H9 (cell line): Measurements from ENCODE around the gene RBMS3. TPM values are rescaled to one million over a fixed set of nuclear protein-coding genes. Genes with fewer than 3 reads are reported as not detected.

Experiments used
- DNase-seq: peaks from one replicate; pipeline ENCODE4 v3.0.0-alpha.2; 2017
- H2AFZ ChIP-seq: one replicate; pipeline ENCODE4 v1.6.1; 2013; ENCODE audit warnings: mild to moderate bottlenecking, low read length, control low read depth, moderate library complexity
- H2AK5ac ChIP-seq: 2 replicates; pipeline ENCODE4 v1.6.1; 2013; ENCODE audit warnings: low read length, control low read depth, mixed read lengths; ENCODE audit not compliant: insufficient read length
- H2BK120ac ChIP-seq: one replicate; pipeline ENCODE4 v1.6.1; 2013; ENCODE audit warnings: low read depth, mild to moderate bottlenecking, low read length, control low read depth, inconsistent platforms; ENCODE audit not compliant: poor library complexity, severe bottlenecking
- H2BK12ac ChIP-seq: 2 replicates; pipeline ENCODE4 v1.6.1; 2013; ENCODE audit warnings: low read length, control low read depth, mixed read lengths, low read depth; ENCODE audit not compliant: insufficient read length
- H2BK15ac ChIP-seq: 2 replicates; pipeline ENCODE4 v1.6.1; 2013; ENCODE audit warnings: low read depth, low read length, control low read depth
- H2BK20ac ChIP-seq: one replicate; pipeline ENCODE4 v1.6.1; 2013; ENCODE audit warnings: low read depth, mild to moderate bottlenecking, low read length, control low read depth, inconsistent platforms; ENCODE audit not compliant: poor library complexity, severe bottlenecking
- H2BK5ac ChIP-seq: 2 replicates; pipeline ENCODE4 v1.6.1; 2013; ENCODE audit warnings: low read length, control low read depth, mixed read lengths; ENCODE audit not compliant: insufficient read length
- H3K14ac ChIP-seq: 2 replicates; pipeline ENCODE4 v1.6.1; 2013; ENCODE audit warnings: low read length, control low read depth; ENCODE audit not compliant: insufficient read depth
- H3K18ac ChIP-seq: 2 replicates; pipeline ENCODE4 v1.6.1; 2013; ENCODE audit warnings: low read depth, mild to moderate bottlenecking, mixed read lengths, low read length, control low read depth; ENCODE audit not compliant: insufficient read length
- H3K23ac ChIP-seq: 2 replicates; pipeline ENCODE4 v1.6.1; 2013; ENCODE audit warnings: low read length, control low read depth, mixed read lengths, low read depth; ENCODE audit not compliant: insufficient read length
- H3K23me2 ChIP-seq: 2 replicates; pipeline ENCODE4 v1.6.1; 2013; ENCODE audit warnings: low read depth, mild to moderate bottlenecking, mixed read lengths, low read length, control low read depth; ENCODE audit not compliant: insufficient read length, poor library complexity, severe bottlenecking
- H3K27ac ChIP-seq: 2 replicates; pipeline ENCODE4 v1.5.1; 2013; ENCODE audit warnings: low read length, control low read depth, mixed read lengths, low read depth; ENCODE audit not compliant: insufficient read length
- H3K27me3 ChIP-seq: 2 replicates; pipeline ENCODE4 v1.6.1; 2013; ENCODE audit warnings: low read length, control low read depth, inconsistent platforms; ENCODE audit not compliant: insufficient read depth
- H3K4ac ChIP-seq: 2 replicates; pipeline ENCODE4 v1.6.1; 2013; ENCODE audit warnings: low read depth, mild to moderate bottlenecking, control low read depth, inconsistent platforms, low read length, moderate library complexity
- H3K4me1 ChIP-seq: 2 replicates; pipeline ENCODE4 v1.6.1; 2013; ENCODE audit warnings: low read length, control low read depth, inconsistent platforms; ENCODE audit not compliant: insufficient read depth
- H3K4me2 ChIP-seq: 2 replicates; pipeline ENCODE4 v1.6.1; 2013; ENCODE audit warnings: low read length, control low read depth, mixed read lengths; ENCODE audit not compliant: insufficient read length, insufficient read depth
- H3K56ac ChIP-seq: 2 replicates; pipeline ENCODE4 v1.6.1; 2013; ENCODE audit warnings: low read depth, mild to moderate bottlenecking, mixed read lengths, low read length, control low read depth; ENCODE audit not compliant: insufficient read length
- H3K79me1 ChIP-seq: 2 replicates; pipeline ENCODE4 v1.6.1; 2013; ENCODE audit warnings: low read depth, mild to moderate bottlenecking, moderate library complexity, low read length, control low read depth, inconsistent platforms; ENCODE audit not compliant: insufficient read depth, poor library complexity, severe bottlenecking
- H3K79me2 ChIP-seq: 2 replicates; pipeline ENCODE4 v1.6.1; 2013; ENCODE audit warnings: low read length, control low read depth, inconsistent platforms; ENCODE audit not compliant: insufficient read depth
- H3K9ac ChIP-seq: 2 replicates; pipeline ENCODE4 v1.6.1; 2013; ENCODE audit warnings: low read length, control low read depth, mixed read lengths; ENCODE audit not compliant: insufficient read length; ENCODE audit errors: extremely low read depth
- H3K9me3 ChIP-seq: one replicate; pipeline ENCODE4 v1.6.1; 2013; ENCODE audit warnings: low read depth, low read length, inconsistent platforms; ENCODE audit not compliant: control insufficient read depth
- H3T11ph ChIP-seq: one replicate; pipeline ENCODE4 v1.6.1; 2013; ENCODE audit warnings: mild to moderate bottlenecking, low read length, control low read depth, inconsistent platforms
- H4K20me1 ChIP-seq: one replicate; pipeline ENCODE4 v1.6.1; 2013; ENCODE audit not compliant: control insufficient read depth, insufficient read length, insufficient read depth
- H4K5ac ChIP-seq: 2 replicates; pipeline ENCODE4 v1.6.1; 2013; ENCODE audit warnings: low read depth, mild to moderate bottlenecking, mixed read lengths, low read length, control low read depth; ENCODE audit not compliant: insufficient read length
- H4K8ac ChIP-seq: replicated peaks from 2 replicates; pipeline ENCODE4 v1.6.1; 2013; ENCODE audit warnings: low read length, control low read depth, mixed read lengths, low read depth; ENCODE audit not compliant: insufficient read length
- H4K91ac ChIP-seq: 2 replicates; pipeline ENCODE4 v1.6.1; 2013; ENCODE audit warnings: low read depth, mild to moderate bottlenecking, moderate library complexity, mixed read lengths, low read length, control low read depth; ENCODE audit not compliant: insufficient read length
- H3K27ac Mint-ChIP-seq, 3 experiments: 2 replicates in 2 of 3; 3 replicates in 1 of 3; pipeline ENCODE4 v1.8.0; 2020 to 2021; ENCODE audit warnings: mixed read lengths in 3 of 3, mild to moderate bottlenecking in 1 of 3, moderate library complexity in 1 of 3
- H3K27me3 Mint-ChIP-seq: 2 replicates; pipeline ENCODE4 v1.8.0; 2021; ENCODE audit warnings: low read depth, mild to moderate bottlenecking, moderate library complexity, mixed read lengths
- H3K36me3 Mint-ChIP-seq, 3 experiments: 2 replicates in 2 of 3; 3 replicates in 1 of 3; pipeline ENCODE4 v1.8.0; 2020 to 2021; ENCODE audit warnings: low read depth in 3 of 3, mixed read lengths in 3 of 3; ENCODE audit not compliant: insufficient read depth in 1 of 3
- H3K4me1 Mint-ChIP-seq, 2 experiments: 2 replicates each; pipeline ENCODE4 v1.8.0; 2020; ENCODE audit warnings: mixed read lengths in 2 of 2
- H3K4me3 Mint-ChIP-seq, 2 experiments: 2 replicates in 1 of 2; 3 replicates in 1 of 2; pipeline ENCODE4 v1.8.0; 2020 to 2021; ENCODE audit warnings: mild to moderate bottlenecking in 2 of 2, mixed read lengths in 2 of 2, moderate library complexity in 1 of 2
- H3K9me3 Mint-ChIP-seq, 2 experiments: 2 replicates in 1 of 2; 3 replicates in 1 of 2; pipeline ENCODE4 v1.8.0; 2020; ENCODE audit warnings: mild to moderate bottlenecking in 2 of 2, mixed read lengths in 2 of 2, moderate library complexity in 1 of 2
- WGBS: extraction: QIAGEN DNeasy Blood & Tissue Kit; methylation state at CpG from one replicate; pipeline ENCODE4 v1.1.7; 2013; ENCODE audit warnings: missing lambda C conversion rate, low lambda C conversion rate, mixed read lengths; ENCODE audit not compliant: insufficient read length; ENCODE audit errors: extremely low coverage; 5-methylcytosine and 5-hydroxymethylcytosine counted together
- total RNA-seq: library from RNA; stranded (reverse); gene quantifications from 2 replicates; pipeline ENCODE4 v1.2.1, GENCODE V29; 2021
- TF ChIP-seq, protein P1 (sequence below): fragments of 200-600 bp; sonication (generic); conservative IDR thresholded peaks from 3 replicates; pipeline ENCODE4 v1.8.0; 2021; ENCODE audit warnings: antibody characterized with exemption, mild to moderate bottlenecking

Gene RBMS3
- total RNA-seq, 1 experiment from 2014 or later: 8.1 TPM

DNA sequence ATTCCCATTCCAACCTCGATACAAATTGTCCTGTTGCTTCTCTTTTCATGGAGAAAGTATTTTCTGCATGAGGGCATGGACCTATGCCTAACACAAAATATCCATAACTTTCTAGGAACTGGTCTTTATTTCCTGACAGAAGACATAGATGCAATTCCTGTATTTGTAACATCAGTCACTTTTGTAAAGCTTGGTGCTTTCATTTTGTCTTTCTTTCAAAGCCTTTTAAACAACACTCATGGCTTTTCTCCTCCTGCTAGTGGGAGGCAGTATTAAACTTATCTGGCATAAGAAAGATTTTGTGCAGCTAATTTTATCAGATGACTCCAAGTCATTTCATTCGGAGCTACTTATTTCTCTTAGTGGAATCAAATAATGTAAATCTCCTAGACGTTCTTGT is 616.0 kb downstream of the RBMS3 start:
- Mint-ChIP-seq H3K4me1 (no peaks in the 10 kb centered on the region), H3K27ac (no peak overlapping the region), H3K9me3 (no peaks in the 10 kb centered on the region; a peak in 1 of 5 replicates), H3K36me3 (no peaks in the 10 kb centered on the region), H3K4me3 (no peak overlapping the region), H3K27me3 (no peaks in the 10 kb centered on the region)
- Histone ChIP-seq H3K56ac (no peak overlapping the region), H3K79me1 (no peaks in the 10 kb centered on the region), H3K27ac (no peak overlapping the region), H3K27me3 (no peaks in the 10 kb centered on the region), H3K14ac (no peak overlapping the region), H4K5ac (no peak overlapping the region), H4K8ac (no peak overlapping the region), H3K4me2 (no peak overlapping the region), H3K9me3 (no peaks in the 10 kb centered on the region), H2BK120ac (no peak overlapping the region), H3K18ac (no peak overlapping the region), H3T11ph (no peak overlapping the region), H2BK15ac (no peak overlapping the region), H3K4me1 (no peaks in the 10 kb centered on the region), H3K9ac (no peak overlapping the region), H2BK12ac (no peak overlapping the region), H3K4ac (no peak overlapping the region), H4K20me1 (no peaks in the 10 kb centered on the region), H3K79me2 (no peaks in the 10 kb centered on the region), H2AK5ac (no peak overlapping the region), H2BK5ac (no peak overlapping the region), H2AFZ (no peak overlapping the region), H3K23ac (no peak overlapping the region), H3K23me2 (no peaks in the 10 kb centered on the region), H2BK20ac (no peak overlapping the region), H4K91ac (no peak overlapping the region)
- no CpG with 5 or more reads among the region's 3 CpGs for WGBS
- DNase-seq: no peak
- TF ChIP-seq, protein P1, sequence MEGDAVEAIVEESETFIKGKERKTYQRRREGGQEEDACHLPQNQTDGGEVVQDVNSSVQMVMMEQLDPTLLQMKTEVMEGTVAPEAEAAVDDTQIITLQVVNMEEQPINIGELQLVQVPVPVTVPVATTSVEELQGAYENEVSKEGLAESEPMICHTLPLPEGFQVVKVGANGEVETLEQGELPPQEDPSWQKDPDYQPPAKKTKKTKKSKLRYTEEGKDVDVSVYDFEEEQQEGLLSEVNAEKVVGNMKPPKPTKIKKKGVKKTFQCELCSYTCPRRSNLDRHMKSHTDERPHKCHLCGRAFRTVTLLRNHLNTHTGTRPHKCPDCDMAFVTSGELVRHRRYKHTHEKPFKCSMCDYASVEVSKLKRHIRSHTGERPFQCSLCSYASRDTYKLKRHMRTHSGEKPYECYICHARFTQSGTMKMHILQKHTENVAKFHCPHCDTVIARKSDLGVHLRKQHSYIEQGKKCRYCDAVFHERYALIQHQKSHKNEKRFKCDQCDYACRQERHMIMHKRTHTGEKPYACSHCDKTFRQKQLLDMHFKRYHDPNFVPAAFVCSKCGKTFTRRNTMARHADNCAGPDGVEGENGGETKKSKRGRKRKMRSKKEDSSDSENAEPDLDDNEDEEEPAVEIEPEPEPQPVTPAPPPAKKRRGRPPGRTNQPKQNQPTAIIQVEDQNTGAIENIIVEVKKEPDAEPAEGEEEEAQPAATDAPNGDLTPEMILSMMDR: no peak
